T-helper 1 cell (primary cell): ENCODE data around the gene SELENOV.
A peak's percentile ranks its signal among the peaks of the same experiment; 100 is the strongest.

ENCODE experiments used
- DNase-seq, 5 donors: peaks; one replicate each; pipeline ENCODE4 v3.0.0-alpha.2; 2012 to 2020

The SELENOV gene

GRCh38 chr19:39558624-39559117, 43.7 kb downstream of the SELENOV start:
- DNase-seq = peak in 1 of 5 donors; percentile 33

- no peak for DNase-seq
These were observed 48.5 kb downstream of the SELENOV start for GRCh38 chr19:39563408-39563807.

GRCh38 chr19:39566064-39566463, 51.1 kb downstream of the SELENOV start:
- DNase-seq = no peak

GRCh38 chr19:39568604-39569003, 53.7 kb downstream of the SELENOV start:
- no peak for DNase-seq
